A204.1 (cell line): ENCODE measurements around the gene CDHR4.
"Not testable (repeated sequence)": the region's sequence is repeated elsewhere in the genome, so short reads cannot be mapped to it uniquely, and the experiment has no call there.

Experiments used
- FAIRE-seq: peaks from 2 replicates; lab custom pipeline; 2012; peaks lifted over from hg19 to GRCh38; lab: Jason Lieb, UNC

Gene CDHR4, protein sequence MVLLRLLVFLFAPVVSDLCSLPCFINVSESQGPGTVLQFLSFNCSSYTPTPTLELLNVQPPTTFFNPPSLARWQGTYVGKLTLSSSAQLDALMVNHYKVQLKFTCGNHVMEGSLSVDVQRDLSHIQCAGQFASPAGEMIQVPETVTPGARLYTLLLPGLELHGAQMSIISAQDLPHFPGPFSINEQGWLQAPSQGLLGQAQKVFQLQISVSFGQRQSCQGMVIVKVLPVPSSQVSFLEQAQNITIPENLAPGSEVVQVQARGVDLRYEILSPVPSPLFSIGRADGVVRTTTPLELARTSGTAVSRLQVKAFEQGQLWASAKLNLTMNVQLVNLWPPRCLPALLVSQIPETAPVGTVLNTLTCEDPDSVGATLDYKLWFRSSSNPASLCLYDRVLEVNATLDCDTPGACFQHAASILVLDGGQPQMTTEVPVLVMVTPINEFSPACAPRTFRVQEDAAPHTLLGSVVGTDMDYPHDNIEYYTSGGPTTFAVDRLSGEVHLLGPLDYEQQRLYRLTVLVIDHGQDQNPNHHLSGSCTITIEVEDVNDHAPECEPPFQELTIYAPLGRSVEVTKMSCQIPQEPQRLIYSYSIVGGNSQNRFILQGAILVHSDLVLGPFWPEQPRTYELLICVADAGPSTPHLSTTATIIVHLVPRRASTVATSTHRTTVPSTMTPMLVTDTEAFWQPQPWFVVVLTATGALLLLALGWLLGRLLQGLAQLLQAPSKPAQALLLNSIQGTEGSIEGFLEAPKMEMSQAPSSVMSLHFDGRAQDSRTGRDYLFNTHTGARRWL

DNA sequence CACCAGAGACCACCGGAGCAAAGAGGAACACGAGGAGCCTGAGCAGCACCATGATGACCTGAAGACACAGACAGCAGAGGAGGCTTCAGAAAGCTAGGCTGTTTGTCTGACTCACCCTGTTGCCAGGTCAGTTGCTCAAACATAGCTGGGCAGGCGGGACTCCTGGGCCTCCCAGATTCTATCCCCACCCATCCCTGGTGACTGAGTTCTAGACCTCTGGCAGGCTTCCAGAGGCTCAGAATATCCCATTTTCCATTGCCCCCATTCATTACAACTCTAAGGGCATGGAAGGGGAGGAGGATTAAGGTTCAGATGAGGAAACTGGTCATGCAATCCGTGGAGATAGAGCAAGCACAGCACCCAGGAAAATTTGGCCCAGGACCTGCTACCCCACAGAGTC, at the start of gene CDHR4:
Gene CDHR4 (minus strand): TSS at position 113 of the 400 bp plus-strand sequence. CDS start 61 bp downstream, at position 52.
- FAIRE-seq, result no peak

GRCh38 chr3:49845694-49846093, 46.0 kb upstream of the CDHR4 start:
- no peak for FAIRE-seq

- no peak for FAIRE-seq
Measured at GRCh38 chr3:49844464-49845183, 45.0 kb upstream of the CDHR4 start.

DNA sequence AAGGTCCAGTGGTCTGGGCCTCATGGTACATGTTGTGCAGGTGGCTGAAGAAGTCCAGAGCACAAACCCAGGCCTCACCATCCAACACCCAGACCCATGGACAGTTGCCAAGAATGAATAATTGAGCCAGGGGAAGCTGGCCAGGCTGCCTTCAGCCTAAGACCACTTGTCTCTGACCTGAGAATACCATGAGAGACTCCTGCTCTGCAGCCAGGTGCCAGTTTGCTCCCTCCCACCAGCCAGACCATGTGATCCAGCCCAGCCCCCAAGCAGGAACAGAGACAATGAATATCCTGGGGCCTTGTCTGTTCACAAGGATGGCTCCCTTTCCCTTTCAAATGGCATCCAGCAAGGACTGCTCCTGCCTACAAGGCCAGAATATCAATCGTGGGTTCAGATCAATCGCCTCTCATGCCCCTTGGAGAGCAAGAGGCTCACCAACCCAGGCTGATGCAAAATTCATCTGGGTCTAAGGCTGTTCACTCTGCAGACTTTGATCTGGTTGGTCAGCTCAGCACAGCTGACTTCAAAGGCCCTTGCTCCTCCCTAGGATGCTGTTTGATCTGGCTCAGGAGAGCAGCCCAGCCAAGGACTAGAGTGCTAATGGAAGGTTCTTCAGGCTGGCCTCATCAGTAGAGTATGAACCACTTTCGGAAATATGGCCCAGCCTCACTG, 43.3 kb upstream of the CDHR4 start:
- no peak for FAIRE-seq

GRCh38 chr3:49841806-49842205, 42.1 kb upstream of the CDHR4 start:
- FAIRE-seq, result no peak

DNA sequence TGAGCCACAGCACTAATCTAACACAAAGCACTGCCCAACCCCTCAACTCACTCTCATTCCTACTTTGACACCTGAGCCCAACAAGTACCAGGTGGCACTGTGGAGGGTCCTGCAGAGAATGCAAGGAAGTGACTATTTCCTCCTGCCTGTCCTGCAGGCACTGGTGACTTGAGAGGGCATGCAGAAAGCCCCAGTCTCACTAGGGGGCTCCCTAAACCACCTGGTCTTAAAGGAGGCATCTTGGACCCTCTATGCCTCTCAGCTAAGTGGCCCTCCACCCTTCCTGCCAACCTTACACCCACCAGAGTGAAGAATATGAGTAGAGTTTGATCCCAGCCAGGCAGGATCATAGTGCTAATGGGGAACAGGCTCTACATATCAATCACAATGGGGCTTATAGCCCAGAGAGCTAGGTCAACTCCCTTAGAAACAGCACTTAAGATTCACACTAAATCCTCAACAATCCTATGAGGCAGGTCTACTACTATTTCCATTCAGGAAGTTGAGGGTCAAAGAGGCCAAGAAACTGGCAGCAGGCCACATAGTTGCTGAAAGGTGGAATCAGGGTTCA, 41.5 kb upstream of the CDHR4 start:
- FAIRE-seq, result no peak

GRCh38 chr3:49840388-49840787, 40.7 kb upstream of the CDHR4 start:
- no peak for FAIRE-seq

- FAIRE-seq, result peak; percentile 25
Measured at GRCh38 chr3:49839193-49839809, 39.6 kb upstream of the CDHR4 start.

- FAIRE-seq, result no peak
Measured at GRCh38 chr3:49831341-49831740, 31.7 kb upstream of the CDHR4 start.

- FAIRE-seq, result no peak
Measured at GRCh38 chr3:49826016-49826415, 26.3 kb upstream of the CDHR4 start.

DNA sequence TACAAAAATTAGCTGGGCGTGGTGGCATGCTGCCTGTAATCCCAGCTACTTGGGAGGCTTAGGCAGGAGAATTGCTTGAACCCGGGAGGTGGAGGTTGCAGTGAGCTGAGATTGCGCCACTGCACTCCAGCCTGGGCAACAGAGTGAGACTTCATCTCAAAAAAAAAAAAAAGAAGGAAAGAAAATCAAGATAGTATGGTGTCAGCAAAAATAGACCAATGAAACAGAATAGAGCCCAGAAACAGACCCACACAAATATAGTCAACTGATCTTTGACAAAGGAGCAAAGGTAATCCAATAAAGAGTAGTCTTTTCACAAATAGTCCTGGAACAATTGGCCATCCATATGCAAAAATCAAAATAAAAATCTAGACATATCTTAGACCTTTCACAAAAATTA, 23.5 kb upstream of the CDHR4 start:
- FAIRE-seq, result not testable (repeated sequence)

GRCh38 chr3:49813497-49814174, 14.0 kb upstream of the CDHR4 start, which contains the start of gene UBA7:
Gene UBA7 (minus strand): TSS chr3:49813953. CDS start chr3:49813787, 166 bp downstream.
- peak; percentile 32 for FAIRE-seq

- no peak for FAIRE-seq
Measured at GRCh38 chr3:49812916-49813496, 13.3 kb upstream of the CDHR4 start.

DNA sequence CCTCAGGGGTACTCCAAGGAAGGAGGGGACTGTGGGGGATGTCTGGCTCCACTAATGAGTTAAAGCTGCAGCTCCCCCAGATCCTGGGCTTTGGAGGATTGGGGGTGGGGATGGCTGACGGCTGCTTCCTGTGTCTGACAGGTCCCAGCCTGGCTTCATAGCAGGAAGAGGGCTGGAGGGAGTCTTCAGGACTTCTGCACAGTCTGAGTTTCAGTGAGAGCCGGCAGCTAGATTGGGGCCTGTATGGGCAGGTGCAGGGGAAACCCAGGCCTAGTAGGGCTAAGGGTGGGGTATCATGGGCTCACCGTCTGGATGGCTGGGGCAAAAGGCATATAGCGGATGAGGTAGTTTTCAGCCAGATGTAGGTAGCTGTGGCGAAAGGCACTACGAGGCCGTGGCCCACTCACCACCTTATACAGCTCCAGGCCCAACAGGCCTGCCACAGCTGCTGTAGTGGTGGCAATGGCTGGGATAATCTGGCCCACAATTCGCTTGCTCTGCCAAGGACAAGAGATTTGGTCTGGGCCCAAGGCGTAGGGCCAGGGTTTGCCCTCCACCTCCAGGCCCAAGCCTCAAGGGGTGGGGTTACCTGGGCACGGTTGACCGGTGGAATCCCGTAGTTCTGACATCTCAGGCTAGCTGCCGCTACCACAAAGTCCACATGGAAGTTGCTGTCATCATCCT, 7.9 kb upstream of the CDHR4 start:
- no peak for FAIRE-seq

GRCh38 chr3:49806850-49807249, 7.2 kb upstream of the CDHR4 start:
- FAIRE-seq, result no peak

- FAIRE-seq, result no peak
Measured at GRCh38 chr3:49805897-49806701, 6.4 kb upstream of the CDHR4 start.

GRCh38 chr3:49805367-49805782, 5.7 kb upstream of the CDHR4 start:
- no peak for FAIRE-seq

DNA sequence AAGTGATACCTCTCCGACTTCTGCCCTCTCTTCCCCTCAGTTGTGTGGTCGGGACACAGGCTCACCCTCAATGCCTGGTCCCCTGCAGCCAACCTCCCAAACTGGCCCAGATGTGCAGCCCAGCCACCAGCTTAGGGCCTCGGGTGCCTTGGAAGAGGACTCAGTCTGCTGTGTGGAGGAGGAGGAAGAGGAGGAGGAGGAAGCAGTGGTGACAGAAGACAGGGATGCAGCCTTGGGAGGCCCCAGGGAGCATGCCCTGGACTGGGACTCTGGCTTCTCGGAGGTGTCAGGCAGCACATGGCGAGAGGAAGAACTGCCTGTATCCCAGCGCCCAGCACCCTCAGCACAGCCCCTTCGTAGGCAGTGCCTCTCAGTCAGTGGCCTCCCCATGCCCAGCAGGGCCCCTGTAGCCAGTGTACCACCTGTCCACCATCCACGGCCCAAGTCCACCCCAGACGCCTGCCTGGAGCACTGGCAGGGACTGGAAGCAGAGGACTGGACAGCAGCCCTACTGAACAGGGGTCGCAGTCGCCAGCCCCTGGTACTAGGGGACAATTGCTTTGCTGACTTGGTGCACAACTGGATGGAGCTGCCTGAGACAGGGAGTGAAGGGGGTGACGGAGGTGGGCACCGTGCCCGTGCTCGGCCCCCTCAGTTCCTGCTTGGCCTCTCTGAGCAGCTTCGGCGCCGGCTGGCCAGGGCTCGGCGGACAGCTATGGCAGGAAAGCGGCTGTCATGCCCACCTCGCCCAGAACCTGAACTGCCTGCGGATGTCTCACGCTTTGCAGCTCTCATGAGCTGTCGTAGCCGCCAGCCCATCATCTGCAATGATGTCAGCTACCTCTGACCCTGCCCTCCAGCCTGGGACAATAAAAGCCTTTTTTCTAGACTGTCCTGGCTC, 4.7 kb upstream of the CDHR4 start:
- FAIRE-seq, result no peak
